Epidermal melanocyte (primary cell): ENCODE results near the gene PRDM16.

ENCODE experiments used
- DNase-seq: peaks from one replicate; pipeline ENCODE4 v3.0.0; 2011; ENCODE audit warnings: low spot score; ENCODE audit not compliant: insufficient read length

PRDM16 gene

DNA sequence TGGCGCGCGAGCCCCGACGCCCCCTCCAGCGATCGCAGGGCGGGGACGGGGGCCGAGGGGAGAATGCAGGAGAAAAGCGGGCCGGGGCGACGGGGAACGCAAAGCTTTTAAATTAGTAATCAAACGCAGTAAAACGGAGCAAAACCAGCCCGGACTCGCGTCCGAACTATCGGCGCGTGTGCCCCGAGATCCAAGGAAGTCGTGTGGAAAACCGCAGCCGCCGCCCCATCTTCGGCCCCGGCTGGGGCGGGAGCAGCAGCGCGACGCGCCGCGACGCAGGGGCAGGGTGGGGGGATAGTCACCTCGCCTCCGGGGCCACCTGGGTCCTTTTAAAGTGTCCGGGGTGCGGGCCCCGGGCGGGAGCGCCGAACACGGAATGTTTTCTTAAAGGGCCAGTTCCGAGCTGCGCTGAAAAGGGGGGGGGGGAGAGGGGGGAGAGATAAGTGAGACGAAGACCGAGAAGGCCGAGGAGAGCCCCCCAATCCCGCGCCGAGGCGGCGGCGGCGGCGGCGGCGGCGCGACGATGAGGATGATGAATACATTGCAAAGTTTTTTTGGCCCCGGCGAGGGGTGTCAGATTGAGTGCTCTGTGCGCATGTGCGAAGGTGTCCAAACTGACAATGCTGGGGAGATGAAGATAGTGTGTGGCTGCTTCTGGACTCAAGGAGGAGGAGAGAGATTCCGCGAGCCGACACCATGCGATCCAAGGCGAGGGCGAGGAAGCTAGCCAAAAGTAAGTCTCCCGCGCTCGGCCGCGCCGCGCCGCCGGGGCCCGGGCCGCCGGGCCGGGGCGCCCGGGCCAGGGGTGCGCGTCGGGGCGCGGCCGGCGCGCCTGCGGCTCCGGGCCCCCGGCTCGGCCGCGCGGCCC, at the start of gene PRDM16:
PRDM16 (plus strand) TSS at position 640 of the 868 bp plus-strand sequence; CDS start at position 697, 57 bp downstream.
- DNase-seq, result no peak

DNA sequence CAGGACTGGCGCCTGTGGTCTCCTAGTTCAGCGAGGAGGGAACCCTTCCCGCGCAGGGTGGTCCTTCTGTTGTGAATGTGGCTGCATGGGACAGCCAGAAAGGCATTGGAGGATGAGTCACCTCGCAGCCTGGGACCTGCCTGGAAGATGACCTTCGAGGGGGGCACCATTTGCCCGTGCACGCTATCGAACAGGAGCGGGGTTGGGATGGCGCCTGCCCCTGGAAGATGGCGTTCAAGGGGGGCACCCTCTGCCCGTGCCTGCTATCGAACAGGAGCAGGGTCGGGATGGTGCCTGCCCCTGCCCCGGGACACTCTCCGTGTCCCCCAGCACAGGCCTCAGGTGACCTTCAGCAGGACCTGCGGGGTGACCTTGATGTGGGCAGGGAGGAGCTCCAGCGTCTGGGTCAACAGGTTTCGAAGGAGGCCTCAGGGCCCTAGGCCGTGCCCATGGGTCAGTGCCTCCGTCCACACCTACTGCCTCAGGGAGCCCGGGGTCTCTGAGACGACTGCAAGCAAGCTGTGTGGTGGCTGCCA, 49.4 kb upstream of the PRDM16 start:
- DNase-seq, result no peak

DNA sequence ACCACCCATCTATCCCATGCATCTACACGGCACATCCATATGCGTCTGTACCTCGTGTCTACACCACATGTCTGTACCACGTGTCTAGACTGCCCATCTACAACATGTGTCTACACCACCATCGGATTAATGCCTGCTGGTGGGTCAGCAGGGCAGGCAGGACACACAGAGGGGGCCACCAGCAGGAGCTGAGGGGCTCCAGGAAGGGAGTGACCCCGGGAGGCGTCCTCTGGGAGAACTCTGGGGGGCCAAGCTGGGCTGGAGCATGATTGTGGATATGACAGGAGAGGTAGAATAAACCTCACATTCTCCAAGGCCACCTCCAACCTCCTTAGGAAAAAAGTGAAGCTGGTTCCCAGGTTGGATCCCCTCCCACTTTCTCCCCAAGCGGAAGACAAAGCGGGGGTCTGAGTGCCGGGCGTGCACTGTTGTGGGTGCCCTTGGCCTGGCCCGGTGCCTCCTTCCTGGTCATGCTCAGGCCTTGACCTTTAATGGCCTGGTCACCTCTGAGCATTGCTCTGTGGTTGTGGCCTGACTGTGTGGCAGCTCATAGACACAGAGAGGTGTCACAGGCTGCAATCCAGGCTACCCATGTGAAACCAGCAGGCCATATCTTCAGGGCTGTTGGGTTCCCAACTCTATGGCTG, 48.6 kb upstream of the PRDM16 start:
- no peak for DNase-seq

DNA sequence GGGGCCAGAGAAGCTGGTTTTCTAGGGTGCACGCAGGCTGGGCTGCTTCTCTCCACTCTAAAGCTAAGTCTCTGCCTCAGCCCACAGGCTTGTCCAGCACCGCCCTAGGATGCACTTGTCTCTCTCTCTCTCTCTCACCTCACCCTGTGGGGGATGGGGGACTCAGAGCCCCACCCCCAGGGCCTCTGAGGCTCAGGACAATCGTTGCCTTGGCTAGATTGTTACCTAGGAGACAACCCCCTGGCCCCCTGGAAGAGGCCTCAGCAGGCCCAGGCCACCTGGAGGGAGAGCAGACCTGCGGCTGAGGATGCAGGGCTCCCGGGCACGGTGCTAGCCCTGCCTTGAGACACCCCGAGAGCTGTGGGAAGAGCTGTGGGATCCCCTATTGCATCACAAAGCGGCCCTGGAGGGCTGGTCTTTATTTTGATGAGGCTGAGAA, 47.8 kb upstream of the PRDM16 start, which contains the start of gene ACTRT2:
ACTRT2 (plus strand) TSS at position 235 of the 439 bp plus-strand sequence. CDS start 220 bp downstream, outside the sequence.
- DNase-seq, result no peak

DNA sequence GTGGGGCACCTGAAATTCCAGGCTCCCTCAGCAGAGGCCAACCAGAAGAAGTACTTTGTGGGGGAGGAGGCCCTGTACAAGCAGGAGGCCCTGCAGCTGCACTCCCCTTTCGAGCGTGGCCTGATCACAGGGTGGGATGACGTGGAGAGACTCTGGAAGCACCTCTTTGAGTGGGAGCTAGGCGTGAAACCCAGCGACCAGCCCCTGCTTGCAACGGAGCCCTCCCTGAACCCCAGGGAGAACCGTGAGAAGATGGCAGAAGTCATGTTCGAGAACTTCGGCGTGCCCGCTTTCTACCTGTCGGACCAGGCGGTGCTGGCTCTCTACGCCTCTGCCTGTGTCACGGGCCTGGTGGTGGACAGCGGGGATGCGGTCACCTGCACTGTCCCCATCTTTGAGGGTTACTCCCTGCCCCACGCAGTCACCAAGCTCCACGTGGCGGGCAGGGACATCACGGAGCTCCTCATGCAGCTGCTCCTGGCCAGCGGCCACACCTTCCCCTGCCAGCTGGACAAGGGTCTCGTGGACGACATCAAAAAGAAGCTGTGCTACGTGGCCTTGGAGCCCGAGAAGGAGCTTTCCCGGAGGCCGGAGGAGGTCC, 47.1 kb upstream of the PRDM16 start:
- no peak for DNase-seq

DNA sequence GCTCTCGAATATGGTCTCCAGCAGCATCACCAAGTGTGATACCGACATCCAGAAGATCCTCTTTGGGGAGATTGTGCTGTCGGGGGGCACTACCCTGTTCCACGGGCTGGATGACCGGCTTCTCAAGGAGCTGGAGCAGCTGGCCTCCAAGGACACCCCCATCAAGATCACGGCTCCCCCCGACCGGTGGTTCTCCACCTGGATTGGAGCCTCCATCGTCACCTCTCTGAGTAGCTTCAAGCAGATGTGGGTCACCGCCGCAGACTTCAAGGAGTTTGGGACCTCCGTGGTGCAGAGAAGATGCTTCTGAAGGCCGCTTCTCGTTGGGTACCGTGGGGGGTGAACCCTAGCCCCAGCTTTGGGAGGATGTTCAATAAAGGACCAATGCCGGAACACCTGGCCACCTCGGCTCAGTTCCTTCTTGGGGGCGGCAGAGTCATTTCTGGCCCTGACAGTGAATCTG, 46.5 kb upstream of the PRDM16 start:
- no peak for DNase-seq

DNA sequence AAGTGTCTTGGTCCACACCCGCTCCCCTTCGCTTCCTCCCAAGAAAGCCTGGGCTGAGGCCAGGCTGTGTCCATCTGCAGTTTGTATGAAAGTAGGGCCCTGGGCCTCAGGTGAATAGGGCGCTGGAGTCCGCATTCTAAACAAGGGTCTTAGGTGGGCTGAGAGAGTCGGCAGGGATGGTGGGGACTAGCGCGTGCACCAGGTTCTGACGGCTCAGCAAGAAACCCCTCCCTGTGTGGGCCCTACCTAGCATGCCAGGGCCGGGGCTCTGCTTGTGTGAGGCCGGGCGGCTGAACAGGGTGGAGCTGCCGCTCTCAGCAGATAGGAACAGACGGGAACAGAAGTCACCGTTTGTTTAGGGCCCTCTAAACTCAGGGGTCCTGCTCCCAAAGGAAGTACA, 46.0 kb upstream of the PRDM16 start:
- no peak for DNase-seq

DNA sequence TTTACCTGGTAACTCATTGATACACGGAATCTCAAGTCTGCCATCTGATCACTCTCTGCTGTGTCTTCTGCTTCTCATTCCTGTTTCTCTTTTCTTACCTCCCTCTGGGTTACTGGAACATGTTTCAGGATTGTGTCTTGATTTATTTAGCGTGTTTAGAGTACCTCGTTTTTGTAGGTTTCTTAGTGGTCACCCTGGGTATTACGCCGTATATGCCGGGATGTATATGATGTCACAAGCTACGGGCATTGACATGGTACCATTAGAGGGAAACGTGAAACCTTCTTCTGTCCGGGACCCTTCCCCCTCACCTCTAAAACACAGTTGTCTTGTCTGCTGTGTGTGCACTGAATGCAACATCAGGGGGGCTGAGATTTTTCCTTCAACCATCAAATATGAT, 45.0 kb upstream of the PRDM16 start:
- DNase-seq, result no peak

DNA sequence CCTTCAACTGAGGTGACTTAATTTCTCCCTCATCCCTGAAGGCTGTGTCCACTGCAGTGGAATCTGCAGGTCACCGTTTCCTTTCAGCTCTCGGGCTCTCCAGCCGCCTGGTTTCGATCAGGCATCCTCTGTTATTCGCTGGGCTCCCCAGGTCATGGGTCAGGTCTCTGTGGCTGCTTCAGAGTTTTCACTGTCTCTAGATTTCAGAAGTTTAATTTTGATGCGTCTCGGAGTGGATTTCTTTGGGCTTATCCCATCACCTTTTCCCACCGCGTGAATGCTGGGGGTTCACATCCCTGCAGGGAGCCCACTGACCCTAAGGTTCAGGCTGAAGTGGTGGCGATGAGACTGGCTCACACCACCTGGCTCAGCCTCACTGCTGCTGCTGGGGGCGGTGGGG, 44.4 kb upstream of the PRDM16 start:
- no peak for DNase-seq

DNA sequence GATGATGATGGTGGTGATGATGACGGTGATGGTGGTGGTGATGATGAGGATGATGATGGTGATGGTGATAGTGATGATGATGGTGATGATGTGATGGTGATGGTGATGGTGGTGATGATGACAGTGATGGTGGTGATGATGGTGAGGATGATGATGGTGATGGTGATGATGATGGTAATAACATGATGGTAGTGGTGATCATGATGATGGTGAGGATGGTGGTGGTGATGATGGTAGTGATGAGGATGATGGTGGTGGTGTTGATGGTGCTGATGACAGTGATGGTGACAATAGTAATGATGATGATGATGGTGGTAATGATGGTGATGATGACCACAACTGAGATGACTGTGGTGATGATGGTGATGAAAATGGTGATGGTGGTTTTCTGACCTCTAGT, 42.9 kb upstream of the PRDM16 start:
- DNase-seq, result no peak

DNA sequence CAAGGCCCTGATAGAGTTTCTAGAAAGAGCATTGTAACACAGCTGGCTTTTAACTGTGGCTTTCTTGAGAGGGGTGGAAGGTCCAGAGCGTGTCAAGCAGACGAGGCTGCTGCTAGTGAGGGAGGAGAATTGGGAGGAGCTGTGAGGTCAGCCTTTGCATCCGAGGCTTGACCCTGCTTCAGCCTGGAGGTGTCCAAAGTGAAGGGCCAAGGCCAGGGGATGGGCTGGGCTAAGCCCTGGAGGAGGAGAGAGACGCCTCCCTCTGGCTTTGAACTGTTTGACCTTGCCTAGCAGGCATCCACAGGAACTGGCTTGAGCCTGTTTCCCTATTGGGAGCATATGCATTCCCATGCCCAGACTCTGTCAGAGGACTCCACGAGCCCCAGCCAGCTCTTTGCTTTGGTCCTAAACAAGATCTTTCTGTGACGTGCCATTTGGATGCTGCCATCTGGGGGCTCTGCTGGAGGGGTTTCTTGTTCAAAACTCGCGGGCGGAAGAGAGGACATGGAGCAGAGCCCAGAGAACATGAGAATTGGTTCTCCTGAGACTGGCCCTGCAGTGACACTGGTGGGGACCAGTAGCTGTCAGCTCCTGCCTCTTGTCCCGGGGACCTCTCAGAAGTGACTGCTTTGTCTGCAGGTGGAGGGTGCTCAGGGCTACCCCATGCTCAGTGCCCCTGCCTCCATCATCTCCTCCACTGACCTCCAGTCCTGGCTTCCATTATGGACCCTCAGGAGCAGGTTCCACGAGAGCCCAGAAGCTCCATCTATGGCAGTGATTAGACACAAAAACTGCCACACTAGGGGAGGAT, 42.2 kb upstream of the PRDM16 start:
- no peak for DNase-seq

DNA sequence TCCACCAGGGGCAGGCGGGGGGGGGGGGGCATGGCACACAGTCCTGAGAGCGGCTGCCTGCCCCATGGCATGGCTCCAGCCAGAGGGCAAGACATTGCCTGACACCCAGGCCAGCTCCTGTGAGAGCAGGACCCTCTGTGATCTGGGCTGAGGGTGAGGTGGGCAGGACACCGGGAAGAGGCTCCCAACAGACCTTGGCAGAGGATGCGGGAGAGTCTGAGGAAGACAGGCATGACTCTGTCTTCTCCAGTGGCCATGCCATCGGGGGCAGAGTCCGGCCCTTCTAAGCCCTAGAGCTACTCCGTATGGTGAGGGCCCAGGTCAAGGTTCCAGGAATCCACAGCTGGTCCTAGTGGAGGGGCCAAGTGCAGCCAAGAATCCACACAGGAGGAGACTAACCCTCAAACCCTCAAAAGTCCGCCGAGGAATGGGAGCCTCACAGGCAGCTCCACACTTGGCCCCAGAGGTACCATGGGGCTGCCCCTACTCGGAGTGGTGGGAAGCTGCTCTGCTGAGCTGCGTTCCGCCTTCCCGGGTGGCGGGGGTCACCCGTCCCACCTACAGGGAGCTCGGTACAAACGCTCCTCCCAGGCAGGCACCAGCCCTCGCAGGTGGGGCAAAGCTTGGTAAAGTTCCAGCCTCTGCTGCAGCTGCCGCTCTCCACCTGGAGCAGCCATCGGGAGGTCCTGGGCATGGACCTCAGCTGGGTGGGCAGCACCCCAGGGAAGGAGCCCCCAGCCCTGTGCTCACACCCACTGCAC, 41.2 kb upstream of the PRDM16 start:
- DNase-seq, result no peak

DNA sequence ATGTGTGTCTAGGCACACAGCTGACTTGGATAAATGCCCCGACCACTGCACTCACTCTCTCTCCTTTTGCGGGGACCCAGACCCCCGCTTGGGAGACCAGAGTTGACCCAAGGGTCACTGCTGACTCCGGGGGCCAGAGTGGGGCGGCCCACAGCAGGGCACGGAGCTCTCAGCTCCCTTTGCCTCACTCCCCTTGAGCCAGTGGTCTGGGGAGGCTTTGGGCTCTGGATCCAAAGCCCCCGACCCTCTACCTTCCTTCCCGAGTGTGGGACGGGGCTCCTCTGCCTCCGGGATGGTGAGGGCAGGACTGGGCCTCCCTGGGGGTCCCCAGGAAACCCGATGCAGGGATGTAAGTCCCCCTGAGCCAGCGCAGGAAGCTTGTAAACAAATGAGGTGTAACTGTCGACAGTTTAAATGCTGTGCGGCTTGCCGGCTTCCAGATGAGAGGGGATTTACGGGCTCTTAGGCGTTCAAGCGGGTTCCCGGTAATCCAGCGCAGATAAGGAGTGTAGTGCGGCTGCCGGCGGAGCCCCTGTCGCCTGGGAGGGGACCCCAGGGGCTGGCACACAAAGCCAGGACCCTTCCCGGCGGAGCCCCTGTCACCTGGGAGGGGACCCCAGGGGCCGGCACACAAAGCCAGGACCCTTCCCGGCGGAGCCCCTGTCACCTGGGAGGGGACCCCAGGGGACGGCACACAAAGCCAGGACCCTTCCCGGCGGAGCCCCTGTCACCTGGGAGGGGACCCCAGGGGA, 40.3 kb upstream of the PRDM16 start:
- no peak for DNase-seq

DNA sequence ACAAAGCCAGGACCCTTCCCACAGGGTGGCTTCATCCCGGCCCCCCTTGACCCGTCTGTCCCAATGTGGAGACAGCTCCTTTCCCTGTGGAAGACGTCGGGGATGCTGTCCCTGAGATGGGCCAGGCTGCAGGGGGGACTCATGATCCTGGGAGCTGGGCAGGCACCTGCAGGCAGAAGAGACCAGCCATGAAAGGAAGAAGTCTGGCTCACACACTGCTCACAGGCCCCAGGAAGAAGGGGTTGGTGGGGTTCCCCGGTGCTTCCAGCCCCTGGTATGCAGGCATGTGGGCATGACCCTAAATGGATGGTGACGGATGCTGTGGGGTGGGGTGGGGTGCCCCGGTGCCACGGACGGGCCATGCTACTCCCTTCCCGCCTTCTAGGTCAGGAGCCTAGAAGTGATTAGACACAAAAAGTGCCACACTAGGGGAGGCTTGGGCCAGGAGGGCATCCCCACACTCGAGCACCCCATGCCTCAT, 39.5 kb upstream of the PRDM16 start:
- DNase-seq, result no peak

DNA sequence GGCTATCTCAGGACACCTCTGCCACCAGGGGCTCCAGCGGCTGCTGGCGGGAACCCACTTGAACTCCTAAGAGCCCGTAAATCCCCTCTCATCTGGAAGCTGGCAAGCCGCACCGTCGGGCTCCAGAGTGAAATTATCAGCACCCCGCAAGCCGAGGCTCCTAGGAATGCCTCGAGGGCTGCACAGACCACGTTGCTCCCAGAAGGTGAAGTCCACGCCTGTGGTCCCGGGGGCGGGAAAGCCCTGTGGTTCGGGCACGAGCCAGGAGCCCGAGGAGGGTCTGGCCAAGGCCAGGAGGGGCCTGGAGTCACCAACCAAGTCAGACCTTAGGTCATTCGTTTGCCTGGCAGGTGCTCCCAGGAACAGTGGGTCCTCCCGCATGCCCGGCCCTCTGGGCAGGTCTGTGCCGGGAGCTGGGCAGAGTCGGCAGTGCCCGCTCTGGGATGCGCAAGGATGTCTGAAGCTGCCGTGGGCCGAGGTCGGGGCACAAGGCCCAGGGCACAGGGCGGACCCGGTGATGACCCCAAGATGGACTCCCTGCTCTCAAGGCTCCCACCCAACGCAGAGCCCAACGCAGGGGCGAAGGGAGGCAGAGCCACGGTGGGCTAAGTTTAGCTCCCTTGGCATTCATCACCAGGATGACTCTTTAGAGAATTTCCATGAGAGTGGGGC, 38.9 kb upstream of the PRDM16 start:
- DNase-seq, result no peak

DNA sequence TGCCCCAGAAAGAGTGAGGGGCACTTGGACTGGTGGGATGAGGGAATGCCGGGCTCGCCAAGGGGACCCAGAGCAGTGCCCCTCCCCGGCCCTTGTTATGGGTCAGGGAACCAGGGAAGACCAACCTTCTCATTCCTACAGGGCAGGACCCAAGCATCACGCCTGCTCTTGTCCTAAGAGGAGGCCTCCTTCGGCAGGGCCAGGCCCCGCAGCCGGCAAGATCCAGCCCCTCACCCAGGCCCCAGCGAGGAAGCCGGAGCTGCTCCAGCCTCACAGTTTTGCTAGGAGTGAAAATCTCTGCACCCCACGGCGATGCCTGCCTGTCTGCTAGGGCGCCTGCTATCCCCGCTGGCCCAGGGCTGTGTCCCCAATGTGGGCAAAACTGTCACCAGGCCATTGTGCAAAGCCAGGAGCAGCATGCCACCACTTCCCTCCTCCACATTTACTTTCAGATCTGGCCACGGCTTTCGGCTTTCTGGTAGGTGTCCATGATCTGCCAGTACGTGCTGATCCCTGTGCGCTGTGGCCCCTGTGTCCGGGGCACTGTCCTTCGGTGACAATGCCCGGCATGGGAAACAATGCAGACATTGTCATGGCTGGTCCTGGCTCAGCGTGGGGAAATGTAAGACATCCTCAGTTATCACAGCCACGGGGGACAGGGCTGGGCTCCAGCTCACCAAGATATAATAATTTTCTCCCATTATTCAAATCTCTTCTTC, 38.2 kb upstream of the PRDM16 start:
- no peak for DNase-seq

DNA sequence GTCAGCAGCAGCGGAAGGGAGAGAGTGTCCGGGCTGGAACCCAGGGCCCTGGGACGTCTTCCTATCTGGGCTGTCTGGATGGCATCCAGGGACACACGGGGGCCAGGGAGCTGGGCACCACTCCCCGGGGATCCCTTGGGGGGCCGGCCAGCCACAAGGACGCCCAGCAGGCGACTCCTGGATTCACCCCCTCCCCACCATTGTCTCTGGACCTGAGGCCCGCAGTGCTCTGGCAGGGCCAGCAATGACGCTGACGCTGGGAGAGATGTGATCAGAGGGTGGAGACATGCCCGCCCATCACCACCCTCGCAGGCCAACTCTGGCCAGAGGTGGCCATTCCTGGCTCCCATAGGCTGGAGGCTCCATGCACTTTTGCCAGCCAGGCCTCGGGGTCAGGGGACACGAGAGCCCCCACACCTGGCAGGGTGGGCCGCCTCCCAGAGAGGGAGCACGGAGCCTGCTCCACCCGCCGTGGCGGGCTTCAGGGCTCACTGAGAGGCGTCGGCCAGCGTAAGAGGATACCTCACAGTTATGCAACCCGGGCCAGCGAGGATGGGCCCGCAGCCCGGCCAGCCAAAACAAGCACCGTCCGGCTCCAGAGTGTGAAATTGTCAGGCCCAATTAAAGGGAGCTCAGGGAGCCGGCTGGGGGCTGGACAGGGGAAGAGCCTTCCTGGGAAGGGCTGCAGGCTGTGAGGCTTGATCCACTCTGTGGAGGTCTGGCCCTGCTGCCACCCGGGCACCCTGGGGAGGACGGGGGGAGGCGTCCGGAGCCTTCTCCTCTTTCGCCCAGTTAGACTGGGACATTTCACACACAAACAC, 37.4 kb upstream of the PRDM16 start:
- DNase-seq, result no peak
